Muscle layer of duodenum (tissue), 2 donors: ENCODE data around the gene NUP88.
A peak's percentile ranks its signal among the peaks of the same experiment; 100 is the strongest.

Experiments used
- H3K27ac ChIP-seq: one replicate; pipeline ENCODE4 v1.7.0; 2013; ENCODE audit warnings: mild to moderate bottlenecking, low read length
- H3K27me3 ChIP-seq: one replicate; pipeline ENCODE4 v1.7.0; 2013; ENCODE audit warnings: low read depth, mild to moderate bottlenecking, control low read depth, low read length
- H3K36me3 ChIP-seq, 2 donors: one replicate each; pipeline ENCODE4 v1.7.0; 2013; ENCODE audit warnings: low read length in 2 of 2, control low read depth in 1 of 2, mild to moderate bottlenecking in 1 of 2; ENCODE audit not compliant: insufficient read depth in 2 of 2, control insufficient read depth in 1 of 2
- H3K4me1 ChIP-seq, 2 donors: one replicate each; pipeline ENCODE4 v1.7.0; 2013; ENCODE audit warnings: low read length in 2 of 2, mild to moderate bottlenecking in 2 of 2, control low read depth in 1 of 2, moderate library complexity in 1 of 2; ENCODE audit not compliant: insufficient read depth in 2 of 2, control insufficient read depth in 1 of 2
- H3K4me3 ChIP-seq, 2 donors: one replicate each; pipeline ENCODE4 v1.7.0; 2013; ENCODE audit warnings: low read length in 2 of 2, low read depth in 1 of 2, mild to moderate bottlenecking in 1 of 2
- H3K9me3 ChIP-seq, 2 donors: one replicate each; pipeline ENCODE4 v1.7.0; 2013; ENCODE audit warnings: low read length in 2 of 2, control low read depth in 1 of 2, mild to moderate bottlenecking in 1 of 2; ENCODE audit not compliant: control insufficient read depth in 1 of 2
- donor health status: healthy.

NUP88 gene

DNA sequence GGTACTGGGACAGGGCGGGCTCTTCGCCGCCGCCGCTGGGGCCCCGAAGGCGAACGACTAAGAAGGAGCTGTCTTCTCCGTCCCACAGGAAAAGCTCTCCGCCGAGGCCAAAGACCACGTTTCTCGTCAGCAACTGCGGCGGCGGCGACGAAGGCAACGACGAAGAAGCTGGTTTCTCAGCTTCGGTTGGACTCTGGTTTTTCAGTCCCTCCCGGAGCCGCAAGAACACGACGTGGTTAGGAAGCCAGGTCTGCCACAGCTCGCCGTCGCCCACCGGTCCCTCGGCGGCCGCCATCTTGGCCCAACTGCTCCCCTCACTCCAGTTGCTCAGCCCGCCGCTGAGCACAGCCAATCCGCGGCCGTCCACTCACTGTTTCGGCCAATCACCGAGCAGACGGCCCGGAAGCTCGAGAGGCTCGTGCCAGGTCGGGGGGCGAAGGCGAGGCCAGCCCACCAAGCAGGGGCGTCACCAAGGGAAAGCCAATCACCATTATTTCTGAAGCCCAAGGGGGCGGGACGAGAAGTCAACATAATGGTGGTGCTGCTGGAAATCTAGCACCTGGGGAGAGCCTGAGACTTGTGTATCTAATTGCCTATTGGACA, at the start of gene NUP88:
TSS of gene NUP88 (minus strand) at position 307 of the 603 bp plus-strand sequence. CDS start at position 295, 12 bp downstream.
- H3K27me3 ChIP-seq, result no peaks in the 10 kb centered on the region
- H3K9me3 ChIP-seq, result no peaks in the 10 kb centered on the region
- peaks cover 0 to 25% of the 10 kb centered on the region in 2 donors for H3K4me1 ChIP-seq
- H3K36me3 ChIP-seq, result peaks cover 18 to 34% of the 10 kb centered on the region in 2 donors
- H3K4me3 ChIP-seq, result peak within 1 kb of the TSS; percentile 86 to 98
- peak within 1 kb of the TSS; percentile 96 for H3K27ac ChIP-seq

DNA sequence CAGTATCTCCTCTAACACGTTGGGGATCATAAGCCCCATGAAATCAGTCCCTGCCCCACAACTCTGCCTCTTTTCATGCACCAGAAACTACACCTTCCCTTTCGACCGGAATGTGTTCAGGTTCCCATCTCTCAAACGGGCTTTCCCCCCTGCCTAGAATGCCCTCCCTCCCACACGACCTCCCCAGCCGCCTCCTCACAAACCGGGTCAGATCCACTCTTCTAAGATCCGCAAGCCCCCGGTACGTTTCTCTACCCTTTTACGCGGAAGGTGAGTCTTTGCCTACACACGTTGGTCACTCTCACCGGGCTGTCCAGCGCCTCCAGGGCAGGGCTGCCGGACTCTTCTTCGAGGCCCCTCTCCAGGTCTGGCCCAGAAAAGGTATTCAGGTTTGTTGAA, 48.6 kb upstream of the NUP88 start:
- H3K27ac ChIP-seq, result no peak overlapping the region
- H3K36me3 ChIP-seq, result peaks cover 2 to 14% of the 10 kb centered on the region in 2 donors
- H3K4me3 ChIP-seq, result peak overlapping the region; percentile 89 to 97
- H3K9me3 ChIP-seq, result no peaks in the 10 kb centered on the region
- peaks cover 0 to 16% of the 10 kb centered on the region in 2 donors for H3K4me1 ChIP-seq
- H3K27me3 ChIP-seq, result no peaks in the 10 kb centered on the region

DNA sequence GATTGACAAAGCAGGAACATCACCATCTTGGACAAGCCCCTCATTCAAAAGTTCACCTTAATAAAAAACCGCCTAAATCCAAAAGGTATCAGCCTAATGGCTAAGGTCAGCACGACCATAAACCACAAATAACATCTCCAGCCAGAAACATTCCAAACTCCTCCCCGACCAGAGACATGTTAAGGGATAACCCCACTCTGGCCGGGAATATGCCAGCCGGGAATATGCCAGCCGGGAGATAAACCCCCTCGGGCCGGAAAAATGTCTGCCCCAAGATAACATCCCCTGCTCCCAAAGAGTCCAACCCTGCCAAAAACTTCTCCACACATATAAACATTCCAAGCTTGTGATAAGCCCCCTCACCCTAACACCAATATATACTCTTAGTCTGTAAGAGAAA, 48.0 kb upstream of the NUP88 start:
- Histone ChIP-seq H3K27me3 (no peaks in the 10 kb centered on the region), H3K9me3 (no peaks in the 10 kb centered on the region), H3K27ac (no peak overlapping the region), H3K4me1 (peaks cover 0 to 16% of the 10 kb centered on the region in 2 donors), H3K36me3 (peaks cover 0 to 10% of the 10 kb centered on the region in 2 donors), H3K4me3 (peak overlapping the region; percentile 89 to 97)

DNA sequence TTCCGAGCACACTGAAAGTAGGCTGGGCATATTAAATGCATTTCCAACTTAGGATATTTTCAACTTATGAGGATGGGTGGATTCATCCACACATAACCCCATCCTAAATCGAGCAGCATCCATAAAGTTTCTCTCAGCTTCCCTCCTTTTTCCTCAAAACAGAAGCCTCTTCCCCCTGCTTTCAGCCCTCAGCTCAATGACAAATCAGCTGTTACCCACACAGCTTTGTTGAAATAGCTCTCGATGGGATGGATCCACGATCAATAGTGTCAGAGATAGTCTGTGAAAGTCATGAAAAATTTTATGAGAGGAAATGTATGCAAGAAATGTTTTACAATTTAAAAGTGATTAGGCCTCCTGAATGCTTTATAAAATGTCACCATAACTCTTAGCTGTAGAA, 46.8 kb upstream of the NUP88 start:
- no peak overlapping the region for H3K4me3 ChIP-seq
- H3K27me3 ChIP-seq, result no peaks in the 10 kb centered on the region
- H3K9me3 ChIP-seq, result no peaks in the 10 kb centered on the region
- peaks cover 0 to 16% of the 10 kb centered on the region in 2 donors for H3K4me1 ChIP-seq
- peaks cover 0 to 7% of the 10 kb centered on the region in 2 donors for H3K36me3 ChIP-seq
- H3K27ac ChIP-seq, result no peak overlapping the region

DNA sequence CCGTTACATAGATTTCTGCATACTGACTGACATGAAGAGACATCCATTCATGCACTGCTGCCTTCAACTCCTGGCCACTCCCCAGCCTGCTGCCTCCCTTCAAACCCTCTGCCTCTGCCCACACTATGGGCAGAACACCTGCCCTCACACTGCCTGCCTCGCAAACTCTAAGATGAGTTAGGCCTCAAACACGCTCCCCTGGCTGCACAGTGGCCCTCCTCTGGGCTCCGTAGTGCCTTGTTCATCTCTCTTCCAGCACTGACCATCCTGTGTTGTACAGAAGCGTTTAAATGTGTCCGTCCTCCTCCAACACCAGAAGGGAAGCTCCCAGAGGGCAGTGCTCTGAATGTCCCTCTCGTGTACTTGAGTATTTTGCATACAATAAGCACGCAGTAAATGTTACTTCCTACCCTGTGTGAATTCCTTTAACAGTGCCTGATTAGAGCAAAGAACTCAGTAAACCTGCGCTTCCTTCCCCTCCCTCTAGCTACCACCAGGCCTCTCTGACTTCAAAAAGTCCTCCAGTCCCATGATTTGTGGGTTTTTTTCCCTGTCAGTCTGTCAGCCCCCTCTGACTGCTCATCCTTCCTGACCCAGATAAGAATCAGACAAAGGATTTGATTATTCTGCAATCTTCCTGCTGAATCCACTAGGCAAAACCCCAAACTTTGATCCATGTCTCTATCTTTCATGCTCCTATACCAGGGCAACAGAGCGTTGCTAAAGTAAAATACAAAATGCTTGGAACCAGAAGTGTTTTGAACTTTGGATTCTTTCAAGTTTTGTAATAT, 45.5 kb upstream of the NUP88 start:
- no peak overlapping the region for H3K27ac ChIP-seq
- H3K27me3 ChIP-seq, result no peaks in the 10 kb centered on the region
- no peaks in the 10 kb centered on the region for H3K9me3 ChIP-seq
- no peak overlapping the region for H3K4me3 ChIP-seq
- peaks cover 4 to 15% of the 10 kb centered on the region in 2 donors for H3K36me3 ChIP-seq
- peaks cover 0 to 16% of the 10 kb centered on the region in 2 donors for H3K4me1 ChIP-seq

DNA sequence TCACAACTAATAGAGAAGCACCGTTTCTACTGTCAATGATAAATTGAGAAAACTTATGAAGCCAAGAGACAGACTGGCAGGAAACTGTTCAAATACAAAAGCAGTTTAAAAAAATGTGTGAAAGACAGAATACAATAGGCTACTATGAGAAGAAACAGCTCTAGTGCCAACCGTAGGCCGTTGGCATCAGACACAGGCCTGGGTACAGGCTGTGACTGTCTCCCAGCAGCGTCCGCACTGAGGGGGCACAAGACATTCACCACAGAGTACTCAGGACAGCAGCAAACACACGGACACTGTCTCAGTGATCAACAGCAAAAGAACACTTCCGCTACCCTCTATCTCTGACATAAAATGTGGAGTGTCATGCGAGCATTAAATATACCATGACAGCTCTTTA, 27.3 kb upstream of the NUP88 start:
- peaks cover 39 to 68% of the 10 kb centered on the region in 2 donors for H3K36me3 ChIP-seq
- H3K4me1 ChIP-seq, result no peaks in the 10 kb centered on the region
- H3K4me3 ChIP-seq, result no peak overlapping the region
- H3K27me3 ChIP-seq, result no peaks in the 10 kb centered on the region
- H3K9me3 ChIP-seq, result no peaks in the 10 kb centered on the region
- no peak overlapping the region for H3K27ac ChIP-seq

DNA sequence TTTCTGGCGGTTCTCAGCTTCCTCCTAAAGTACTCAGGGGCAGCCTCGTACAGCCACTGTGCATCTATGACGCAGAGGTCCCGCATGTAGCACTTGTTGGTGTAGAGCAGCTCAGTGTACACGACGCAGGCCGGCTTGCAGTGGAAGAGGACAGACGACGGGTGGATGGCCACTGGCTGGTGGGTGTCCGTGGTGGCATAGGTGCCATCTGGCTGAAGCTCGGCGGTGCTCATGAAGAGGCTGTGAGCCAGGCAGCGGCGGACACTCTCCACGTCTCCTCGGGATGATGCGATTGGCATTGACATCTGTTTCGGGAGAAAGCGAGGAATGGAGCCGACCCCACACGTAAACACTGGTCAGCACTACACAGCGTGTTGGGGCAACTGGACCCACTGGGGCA, 24.7 kb upstream of the NUP88 start:
- Histone ChIP-seq H3K9me3 (no peaks in the 10 kb centered on the region), H3K27me3 (no peaks in the 10 kb centered on the region), H3K36me3 (peaks cover 29 to 58% of the 10 kb centered on the region in 2 donors), H3K4me3 (no peak overlapping the region), H3K27ac (no peak overlapping the region), H3K4me1 (peaks cover 0 to 5% of the 10 kb centered on the region in 2 donors)

DNA sequence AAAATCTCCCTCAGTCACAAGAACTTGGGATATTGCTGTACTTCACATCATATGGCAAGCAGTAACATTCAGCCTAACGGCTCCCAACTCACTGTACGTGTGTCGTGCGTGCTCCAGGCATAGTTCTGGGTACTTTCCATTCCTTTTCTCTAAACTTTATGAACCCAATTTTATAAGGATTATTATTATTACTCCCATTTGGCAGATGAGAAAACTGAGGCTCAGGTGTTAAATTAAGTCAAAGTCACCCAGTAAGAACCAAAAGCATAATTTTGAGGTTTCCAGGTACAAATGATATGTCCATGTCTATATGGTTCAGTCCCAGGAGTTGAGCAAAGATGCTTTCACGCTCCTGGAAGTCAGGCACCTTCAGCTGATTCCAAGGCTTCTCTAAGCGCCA, 24.3 kb upstream of the NUP88 start:
- Histone ChIP-seq H3K36me3 (peaks cover 27 to 56% of the 10 kb centered on the region in 2 donors), H3K4me3 (no peak overlapping the region), H3K9me3 (no peaks in the 10 kb centered on the region), H3K4me1 (peaks cover 0 to 5% of the 10 kb centered on the region in 2 donors), H3K27me3 (no peaks in the 10 kb centered on the region), H3K27ac (no peak overlapping the region)

DNA sequence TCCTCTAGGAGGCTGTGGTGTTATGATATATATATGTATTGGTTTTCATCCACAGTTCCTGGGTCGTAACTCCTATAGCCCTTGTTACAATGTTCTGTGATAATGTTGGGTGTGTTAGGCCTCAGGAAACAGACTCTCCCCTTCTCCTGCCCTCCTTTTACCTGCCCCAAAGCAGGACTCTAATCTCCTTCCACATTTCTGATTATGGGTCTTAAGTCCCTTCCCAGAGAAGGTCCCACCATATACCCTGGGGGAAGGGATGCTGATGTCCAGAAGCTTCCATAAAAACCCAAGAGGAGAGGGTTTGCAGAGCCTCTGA, 19.9 kb upstream of the NUP88 start:
- Histone ChIP-seq H3K36me3 (peaks cover 34 to 38% of the 10 kb centered on the region in 2 donors), H3K27me3 (no peaks in the 10 kb centered on the region), H3K9me3 (no peaks in the 10 kb centered on the region), H3K4me3 (peak overlapping the region; percentile 95), H3K4me1 (peaks cover 0 to 20% of the 10 kb centered on the region in 2 donors), H3K27ac (peak overlapping the region; percentile 84)

DNA sequence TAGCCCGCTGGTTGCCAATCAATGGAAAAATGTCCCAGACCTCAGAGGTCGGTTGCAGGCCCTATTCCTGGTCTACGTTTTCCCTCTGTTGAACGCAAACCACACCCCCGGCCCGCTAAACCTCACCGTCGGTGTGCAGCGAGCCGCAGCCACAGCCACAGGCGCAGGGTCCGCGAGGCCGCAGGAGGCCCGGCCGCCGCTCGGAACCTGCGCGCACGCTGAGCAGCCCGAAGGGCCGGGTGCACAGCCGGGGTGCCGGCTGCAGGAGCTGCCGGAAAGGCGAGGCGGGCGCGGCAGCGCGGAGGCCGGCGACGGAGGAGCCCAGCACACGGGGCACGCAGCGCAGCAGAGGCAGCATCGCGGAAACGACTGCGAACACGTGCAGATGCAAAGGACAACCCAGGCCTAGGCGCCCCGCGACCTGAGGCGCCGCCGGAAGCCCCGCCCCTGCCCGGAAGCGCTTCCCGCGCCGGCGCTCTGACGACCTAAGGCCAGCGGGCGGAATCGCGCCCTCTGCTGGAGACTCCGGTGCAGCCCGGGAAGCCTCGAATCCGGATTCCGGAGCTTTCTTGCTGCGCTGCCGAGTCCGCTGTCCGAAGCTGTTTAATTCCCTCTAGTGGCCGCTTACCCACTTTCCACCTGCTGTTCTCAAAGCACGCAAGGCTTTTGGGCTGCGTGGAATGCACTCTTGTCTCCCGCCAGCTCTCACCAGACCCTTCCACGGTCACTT, 19.4 kb upstream of the NUP88 start, which contains the start of gene C1QBP:
TSS of gene C1QBP (minus strand) at position 440 of the 730 bp plus-strand sequence. CDS start at position 358, 82 bp downstream.
- Histone ChIP-seq H3K4me3 (peak within 1 kb of the TSS; percentile 95), H3K27me3 (no peaks in the 10 kb centered on the region), H3K27ac (peak within 1 kb of the TSS; percentile 87), H3K36me3 (peaks cover 33 to 38% of the 10 kb centered on the region in 2 donors), H3K9me3 (no peaks in the 10 kb centered on the region), H3K4me1 (peaks cover 0 to 20% of the 10 kb centered on the region in 2 donors)

DNA sequence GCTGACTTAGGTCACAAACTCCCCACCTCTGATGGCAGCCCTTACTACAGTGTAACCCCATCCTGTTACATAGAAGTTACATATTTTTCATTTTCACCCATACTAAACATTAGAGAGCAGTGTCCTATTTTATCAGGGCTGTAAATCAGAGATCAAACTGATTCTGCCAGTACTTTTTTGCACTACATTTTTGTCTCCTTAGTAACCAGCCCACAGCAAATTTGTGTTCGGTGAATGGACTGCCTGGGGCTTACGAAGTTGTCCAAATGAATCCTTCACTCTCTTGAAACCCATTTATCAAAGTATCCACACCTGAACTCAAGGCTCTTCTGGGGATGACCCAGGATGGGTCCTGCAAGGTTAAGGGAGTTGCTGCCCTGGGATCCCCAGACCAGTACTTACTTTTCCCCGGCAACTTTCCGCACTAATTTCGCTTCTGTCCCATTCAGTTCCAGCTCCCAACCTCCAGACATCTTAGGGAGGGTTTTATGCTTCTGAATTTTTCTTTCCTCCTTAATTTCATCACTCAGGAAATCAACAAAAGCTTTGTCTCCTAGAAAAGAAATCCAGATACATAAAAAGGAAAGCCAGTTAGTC, 18.4 kb upstream of the NUP88 start:
- no peaks in the 10 kb centered on the region for H3K27me3 ChIP-seq
- H3K4me3 ChIP-seq, result peak overlapping the region; percentile 95
- H3K9me3 ChIP-seq, result no peaks in the 10 kb centered on the region
- H3K4me1 ChIP-seq, result peaks cover 0 to 20% of the 10 kb centered on the region in 2 donors
- peaks cover 35 to 41% of the 10 kb centered on the region in 2 donors for H3K36me3 ChIP-seq
- peak overlapping the region; percentile 87 for H3K27ac ChIP-seq
